Upper lobe of right lung (tissue), 1 donor: Measurements from ENCODE around the gene FOXO4. TPM values are rescaled to one million over a fixed set of nuclear protein-coding genes. Genes with fewer than 3 reads are reported as not detected.
A peak's percentile ranks its signal among the peaks of the same experiment; 100 is the strongest.

Experiments used
- ATAC-seq: fragments of 200-7000 bp; cut with Tn5 transposase; one replicate; pipeline ENCODE4 v1.9.1; 2020; ENCODE audit warnings: mild to moderate bottlenecking, moderate library complexity
- DNase-seq: peaks from one replicate; pipeline ENCODE4 v3.0.0-alpha.2; 2020
- H3K27ac ChIP-seq: fragments of 200-600 bp; one replicate; pipeline ENCODE4 v1.8.0; 2022
- H3K27me3 ChIP-seq: fragments of 200-600 bp; one replicate; pipeline ENCODE4 v1.8.0; 2022; ENCODE audit warnings: mild to moderate bottlenecking
- H3K36me3 ChIP-seq: fragments of 200-600 bp; one replicate; pipeline ENCODE4 v1.8.0; 2022
- H3K4me1 ChIP-seq: fragments of 200-600 bp; one replicate; pipeline ENCODE4 v1.8.0; 2022
- H3K4me3 ChIP-seq: fragments of 200-600 bp; one replicate; pipeline ENCODE4 v1.8.0; 2022; ENCODE audit warnings: mild to moderate bottlenecking
- H3K9me3 ChIP-seq: fragments of 200-600 bp; one replicate; pipeline ENCODE4 v1.8.0; 2022
- intact Hi-C: fragments of 100-400 bp; cut with DNase I; formaldehyde crosslinking; loops from one replicate; pipeline ENCODE4 v1.11.0; 2022
- total RNA-seq: library from RNA; stranded (reverse); fragmentation: NEBNext Ultra II Directional; extraction: Animal tissue kit (Norgen Biotek cat#: 25700); gene quantifications from one replicate; pipeline ENCODE4 v1.2.1, GENCODE V29; 2021
- TF ChIP-seq, protein P1 (sequence below): fragments of 200-600 bp; IDR thresholded peaks from one replicate; pipeline ENCODE4 v1.8.0; 2022; ENCODE audit warnings: antibody characterized with exemption
- donor health status: DM: no; HTN: yes; CAD: no; lungs with severe emphysema.

Gene FOXO4
- total RNA-seq, 1 donor from 2014 or later = 31.6 TPM

DNA sequence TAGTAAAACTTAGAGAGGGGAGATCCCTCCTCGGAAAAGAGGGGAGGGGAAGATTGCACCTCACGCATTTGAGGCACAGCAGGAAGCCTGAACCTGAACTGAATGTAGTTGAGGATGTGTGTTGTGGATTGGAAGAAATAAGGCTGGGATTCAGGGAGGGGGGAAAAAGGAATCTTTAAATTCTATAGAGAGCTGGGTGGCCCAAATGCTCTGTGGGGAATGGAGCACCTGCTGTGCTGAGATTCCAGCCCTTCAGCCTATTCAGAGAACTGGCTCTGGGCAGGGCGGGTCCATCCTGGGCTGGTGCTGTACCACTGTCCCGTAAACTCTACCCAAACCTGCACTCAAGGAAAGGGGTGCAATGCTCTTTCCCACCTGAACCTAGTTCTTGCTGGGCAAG, 4.1 kb downstream of the FOXO4 start:
- Histone ChIP-seq H3K27ac (no peak overlapping the region), H3K36me3 (no peaks in the 10 kb centered on the region), H3K9me3 (no peaks in the 10 kb centered on the region), H3K4me3 (no peak overlapping the region), H3K4me1 (no peaks in the 10 kb centered on the region), H3K27me3 (no peaks in the 10 kb centered on the region)
- no peak for DNase-seq
- TF ChIP-seq, protein P1, sequence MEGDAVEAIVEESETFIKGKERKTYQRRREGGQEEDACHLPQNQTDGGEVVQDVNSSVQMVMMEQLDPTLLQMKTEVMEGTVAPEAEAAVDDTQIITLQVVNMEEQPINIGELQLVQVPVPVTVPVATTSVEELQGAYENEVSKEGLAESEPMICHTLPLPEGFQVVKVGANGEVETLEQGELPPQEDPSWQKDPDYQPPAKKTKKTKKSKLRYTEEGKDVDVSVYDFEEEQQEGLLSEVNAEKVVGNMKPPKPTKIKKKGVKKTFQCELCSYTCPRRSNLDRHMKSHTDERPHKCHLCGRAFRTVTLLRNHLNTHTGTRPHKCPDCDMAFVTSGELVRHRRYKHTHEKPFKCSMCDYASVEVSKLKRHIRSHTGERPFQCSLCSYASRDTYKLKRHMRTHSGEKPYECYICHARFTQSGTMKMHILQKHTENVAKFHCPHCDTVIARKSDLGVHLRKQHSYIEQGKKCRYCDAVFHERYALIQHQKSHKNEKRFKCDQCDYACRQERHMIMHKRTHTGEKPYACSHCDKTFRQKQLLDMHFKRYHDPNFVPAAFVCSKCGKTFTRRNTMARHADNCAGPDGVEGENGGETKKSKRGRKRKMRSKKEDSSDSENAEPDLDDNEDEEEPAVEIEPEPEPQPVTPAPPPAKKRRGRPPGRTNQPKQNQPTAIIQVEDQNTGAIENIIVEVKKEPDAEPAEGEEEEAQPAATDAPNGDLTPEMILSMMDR = no peak
- intact Hi-C loops = no loop called here
- no peak for ATAC-seq

DNA sequence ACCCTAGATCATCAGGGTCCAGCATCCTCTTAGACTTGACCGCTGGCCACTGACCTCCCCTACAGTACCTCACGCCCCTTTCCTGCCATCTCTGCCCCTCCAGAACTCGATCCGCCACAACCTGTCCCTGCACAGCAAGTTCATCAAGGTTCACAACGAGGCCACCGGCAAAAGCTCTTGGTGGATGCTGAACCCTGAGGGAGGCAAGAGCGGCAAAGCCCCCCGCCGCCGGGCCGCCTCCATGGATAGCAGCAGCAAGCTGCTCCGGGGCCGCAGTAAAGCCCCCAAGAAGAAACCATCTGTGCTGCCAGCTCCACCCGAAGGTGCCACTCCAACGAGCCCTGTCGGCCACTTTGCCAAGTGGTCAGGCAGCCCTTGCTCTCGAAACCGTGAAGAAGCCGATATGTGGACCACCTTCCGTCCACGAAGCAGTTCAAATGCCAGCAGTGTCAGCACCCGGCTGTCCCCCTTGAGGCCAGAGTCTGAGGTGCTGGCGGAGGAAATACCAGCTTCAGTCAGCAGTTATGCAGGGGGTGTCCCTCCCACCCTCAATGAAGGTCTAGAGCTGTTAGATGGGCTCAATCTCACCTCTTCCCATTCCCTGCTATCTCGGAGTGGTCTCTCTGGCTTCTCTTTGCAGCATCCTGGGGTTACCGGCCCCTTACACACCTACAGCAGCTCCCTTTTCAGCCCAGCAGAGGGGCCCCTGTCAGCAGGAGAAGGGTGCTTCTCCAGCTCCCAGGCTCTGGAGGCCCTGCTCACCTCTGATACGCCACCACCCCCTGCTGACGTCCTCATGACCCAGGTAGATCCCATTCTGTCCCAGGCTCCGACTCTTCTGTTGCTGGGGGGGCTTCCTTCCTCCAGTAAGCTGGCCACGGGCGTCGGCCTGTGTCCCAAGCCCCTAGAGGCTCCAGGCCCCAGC, 5.2 kb downstream of the FOXO4 start:
- Histone ChIP-seq H3K9me3 (no peaks in the 10 kb centered on the region), H3K4me1 (no peaks in the 10 kb centered on the region), H3K27ac (no peak overlapping the region), H3K36me3 (no peaks in the 10 kb centered on the region), H3K27me3 (no peaks in the 10 kb centered on the region), H3K4me3 (no peak overlapping the region)
- DNase-seq (no peak), ATAC-seq (no peak)
- intact Hi-C loops = no loop called here
- TF ChIP-seq, protein P1 = no peak

DNA sequence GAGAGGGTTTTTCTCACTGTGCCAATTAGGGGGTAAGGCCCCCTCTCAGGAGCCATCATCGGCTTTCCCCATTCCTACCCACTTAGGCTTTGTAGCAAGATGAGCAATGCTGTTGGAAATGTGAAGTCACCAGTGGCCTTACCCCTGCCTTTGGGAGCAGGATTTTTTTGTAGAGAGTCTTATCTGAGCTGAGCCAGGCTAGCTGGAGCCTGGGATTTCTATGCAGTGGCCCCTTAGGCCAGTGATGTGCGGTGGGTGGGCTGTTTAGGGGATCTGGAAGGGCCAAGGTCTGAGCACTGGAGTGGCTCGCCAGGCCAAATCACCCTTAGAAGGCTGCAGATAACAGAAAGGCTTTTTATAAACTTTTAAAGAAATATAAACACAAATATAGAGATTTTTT, 6.6 kb downstream of the FOXO4 start:
- DNase-seq = no peak
- Histone ChIP-seq H3K27ac (no peak overlapping the region), H3K4me1 (no peaks in the 10 kb centered on the region), H3K36me3 (no peaks in the 10 kb centered on the region), H3K4me3 (no peak overlapping the region), H3K27me3 (no peaks in the 10 kb centered on the region), H3K9me3 (no peaks in the 10 kb centered on the region)
- TF ChIP-seq, protein P1 = no peak
- intact Hi-C loops = no loop called here
- ATAC-seq = no peak

DNA sequence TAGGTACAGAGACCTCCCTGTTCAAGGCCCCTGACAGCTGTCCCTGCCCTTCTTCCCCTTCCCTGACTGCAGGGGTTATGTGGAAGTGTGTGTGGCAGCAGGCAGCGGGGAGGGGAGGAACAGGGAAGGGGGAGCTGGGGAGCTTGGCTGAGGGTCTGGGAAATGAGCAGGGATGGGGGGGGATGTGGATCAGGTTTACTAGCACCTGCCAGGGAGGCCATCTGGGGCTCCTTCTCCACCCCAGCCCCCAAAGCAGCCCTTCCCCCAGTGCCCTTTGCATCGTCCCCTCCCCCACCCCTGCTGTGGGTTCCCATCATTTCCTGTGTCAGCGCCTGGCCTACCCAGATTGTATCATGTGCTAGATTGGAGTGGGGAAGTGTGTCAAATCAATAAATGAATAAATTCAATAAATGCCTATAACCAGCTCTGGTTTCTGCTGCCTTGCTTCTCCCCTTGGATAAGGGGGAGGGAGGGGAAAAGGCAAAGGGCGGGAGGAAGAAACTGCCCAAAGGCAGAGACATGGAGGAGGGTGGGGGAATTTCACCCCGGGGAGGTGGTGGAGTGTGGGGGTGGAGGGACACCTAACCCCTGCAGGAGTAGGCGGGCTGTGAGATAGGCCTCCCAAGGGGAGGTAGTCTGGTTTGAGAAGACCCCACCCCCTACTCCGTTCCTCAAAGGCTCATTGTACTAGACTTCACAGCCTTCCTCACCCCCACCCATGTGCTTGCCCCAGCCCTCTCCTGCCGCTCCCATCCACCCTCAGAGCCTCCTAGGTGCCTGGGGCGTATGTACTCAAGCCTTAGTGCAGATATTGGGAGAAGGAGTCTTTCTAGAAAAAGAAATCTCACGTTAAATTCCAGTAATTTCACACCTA, 7.7 kb downstream of the FOXO4 start:
- intact Hi-C loops = no loop called here
- Histone ChIP-seq H3K9me3 (no peaks in the 10 kb centered on the region), H3K4me3 (no peak overlapping the region), H3K4me1 (no peaks in the 10 kb centered on the region), H3K27ac (peak overlapping the region; percentile 42), H3K36me3 (no peaks in the 10 kb centered on the region), H3K27me3 (no peaks in the 10 kb centered on the region)
- DNase-seq = no peak
- TF ChIP-seq, protein P1 = no peak
- peak; percentile 71 for ATAC-seq

DNA sequence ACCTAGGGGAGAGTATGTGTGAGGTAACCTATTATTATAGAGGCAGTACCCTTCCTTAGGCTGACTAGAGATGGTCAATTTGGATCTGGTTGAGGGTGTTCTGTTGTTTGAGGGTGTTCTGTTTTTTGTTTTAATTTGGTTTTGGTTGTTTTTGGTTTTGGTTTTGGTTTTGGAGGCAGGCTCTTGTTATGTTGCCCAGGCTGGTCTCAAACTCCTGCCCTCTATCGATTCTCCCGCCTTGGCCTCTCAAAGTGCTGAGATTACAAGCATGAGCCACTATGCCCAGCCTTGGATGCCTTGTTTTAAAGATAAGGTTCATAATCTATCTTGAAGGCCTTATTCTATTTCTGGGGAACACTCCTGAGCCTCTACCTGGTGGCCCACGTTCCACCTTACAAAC, 10.0 kb downstream of the FOXO4 start:
- TF ChIP-seq, protein P1 = no peak
- DNase-seq (no peak), ATAC-seq (no peak)
- Histone ChIP-seq H3K27ac (no peak overlapping the region), H3K4me3 (no peak overlapping the region), H3K9me3 (no peaks in the 10 kb centered on the region), H3K36me3 (no peaks in the 10 kb centered on the region), H3K27me3 (no peaks in the 10 kb centered on the region), H3K4me1 (no peaks in the 10 kb centered on the region)
- intact Hi-C loops = no loop called here
